SK-N-SH (cell line): ENCODE results near the gene C3.

Experiments
- GABPA ChIP-seq: IDR thresholded peaks from 2 replicates; pipeline ENCODE4 v1.4.0; 2012; ENCODE audit warnings: low read depth, mild to moderate bottlenecking
- MXI1 ChIP-seq: IDR thresholded peaks from 2 replicates; pipeline ENCODE4 v1.6.1; 2012; ENCODE audit warnings: mild to moderate bottlenecking, low read depth, low read length, improper control_type of control experiment
- RAD21 ChIP-seq: IDR thresholded peaks from 2 replicates; pipeline ENCODE4 v1.6.1; 2012; ENCODE audit warnings: mild to moderate bottlenecking, low read length
- REST ChIP-seq: IDR thresholded peaks from 2 replicates; pipeline ENCODE4 v1.6.1; 2012; ENCODE audit warnings: mild to moderate bottlenecking, low read depth, low read length, moderate library complexity
- RFX5 ChIP-seq: IDR thresholded peaks from 2 replicates; pipeline ENCODE4 v1.6.1; 2012; ENCODE audit warnings: mild to moderate bottlenecking, improper control_type of control experiment, low read length
- TEAD4 ChIP-seq: IDR thresholded peaks from 2 replicates; pipeline ENCODE4 v1.4.0; 2012; ENCODE audit warnings: mild to moderate bottlenecking, borderline replicate concordance; ENCODE audit not compliant: insufficient read depth
- TF ChIP-seq, protein P1 (sequence below): fragments of 200-600 bp; sonication (generic); IDR thresholded peaks from 2 replicates; pipeline ENCODE4 v1.6.1; 2017; ENCODE audit warnings: antibody characterized with exemption, mild to moderate bottlenecking, moderate library complexity

DNA sequence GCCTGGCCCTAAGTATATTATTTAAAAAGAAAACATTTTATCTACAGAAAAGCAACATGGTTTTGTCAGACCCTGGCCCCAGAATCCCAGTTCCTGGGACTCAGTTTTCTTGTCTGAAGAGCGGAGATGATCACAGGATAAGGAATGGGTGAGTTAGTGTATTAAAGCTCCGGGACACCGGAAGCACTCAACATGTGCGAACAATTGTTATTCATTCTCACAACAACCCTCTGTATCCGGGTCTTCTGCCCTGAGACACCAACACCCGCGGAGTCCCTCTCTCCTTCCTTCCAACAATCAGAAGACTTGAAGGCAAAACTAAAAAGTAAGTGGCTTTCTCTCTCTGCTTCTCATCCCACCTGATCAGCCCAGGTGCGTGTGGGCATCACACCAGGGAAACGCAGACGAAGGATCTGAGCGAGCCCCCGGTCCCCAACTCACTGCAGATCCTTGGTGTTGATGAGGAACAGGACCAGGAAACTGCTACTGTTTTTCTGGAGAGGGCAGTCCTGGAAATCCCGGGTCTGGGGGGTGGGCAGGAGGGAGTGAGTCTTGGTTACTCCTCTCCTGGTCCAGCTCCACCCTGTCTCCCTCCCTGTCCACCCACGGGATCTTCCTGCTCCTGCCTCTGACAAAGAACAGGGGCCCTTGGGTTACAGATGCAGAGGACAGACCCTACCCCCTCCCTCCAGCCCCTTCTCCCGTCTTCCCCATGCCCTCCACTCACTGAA, 14.9 kb upstream of the C3 start:
- TF ChIP-seq REST (no peak), MXI1 (no peak), RFX5 (no peak), RAD21 (no peak), TEAD4 (no peak), GABPA (no peak)
- TF ChIP-seq, protein P1, sequence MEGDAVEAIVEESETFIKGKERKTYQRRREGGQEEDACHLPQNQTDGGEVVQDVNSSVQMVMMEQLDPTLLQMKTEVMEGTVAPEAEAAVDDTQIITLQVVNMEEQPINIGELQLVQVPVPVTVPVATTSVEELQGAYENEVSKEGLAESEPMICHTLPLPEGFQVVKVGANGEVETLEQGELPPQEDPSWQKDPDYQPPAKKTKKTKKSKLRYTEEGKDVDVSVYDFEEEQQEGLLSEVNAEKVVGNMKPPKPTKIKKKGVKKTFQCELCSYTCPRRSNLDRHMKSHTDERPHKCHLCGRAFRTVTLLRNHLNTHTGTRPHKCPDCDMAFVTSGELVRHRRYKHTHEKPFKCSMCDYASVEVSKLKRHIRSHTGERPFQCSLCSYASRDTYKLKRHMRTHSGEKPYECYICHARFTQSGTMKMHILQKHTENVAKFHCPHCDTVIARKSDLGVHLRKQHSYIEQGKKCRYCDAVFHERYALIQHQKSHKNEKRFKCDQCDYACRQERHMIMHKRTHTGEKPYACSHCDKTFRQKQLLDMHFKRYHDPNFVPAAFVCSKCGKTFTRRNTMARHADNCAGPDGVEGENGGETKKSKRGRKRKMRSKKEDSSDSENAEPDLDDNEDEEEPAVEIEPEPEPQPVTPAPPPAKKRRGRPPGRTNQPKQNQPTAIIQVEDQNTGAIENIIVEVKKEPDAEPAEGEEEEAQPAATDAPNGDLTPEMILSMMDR: no peak
